Loucy (cell line): ENCODE results near the gene MMRN2.
"Not testable (repeated sequence)": the region's sequence is repeated elsewhere in the genome, so short reads cannot be mapped to it uniquely, and the experiment has no call there.

ENCODE experiments used
- H2AFZ ChIP-seq: fragments of 200-600 bp; sonication (generic); 2 replicates; pipeline ENCODE4 v1.6.0; 2016; ENCODE audit warnings: antibody characterized with exemption, mild to moderate bottlenecking, low read length, moderate library complexity
- H3F3A ChIP-seq: fragments of 200-600 bp; 2 replicates; pipeline ENCODE4 v1.6.0; 2016; ENCODE audit warnings: antibody characterized with exemption, low read depth, mild to moderate bottlenecking
- H3K27me3 ChIP-seq: fragments of 200-600 bp; sonication (generic); 2 replicates; pipeline ENCODE4 v1.6.1; 2014; ENCODE audit warnings: low read length, mild to moderate bottlenecking; ENCODE audit not compliant: insufficient read depth, poor library complexity, severe bottlenecking
- H3K36me3 ChIP-seq: fragments of 200-600 bp; sonication (generic); 2 replicates; pipeline ENCODE4 v1.6.1; 2016; ENCODE audit warnings: low read length; ENCODE audit not compliant: insufficient read depth
- H3K4me1 ChIP-seq: fragments of 200-600 bp; sonication (generic); 2 replicates; pipeline ENCODE4 v1.5.1; 2014; ENCODE audit warnings: low read length, mild to moderate bottlenecking; ENCODE audit not compliant: insufficient read depth, poor library complexity, severe bottlenecking
- H3K4me2 ChIP-seq: fragments of 200-600 bp; sonication (generic); 2 replicates; pipeline ENCODE4 v1.6.0; 2014; ENCODE audit warnings: antibody characterized with exemption, low read length, low read depth, mild to moderate bottlenecking; ENCODE audit not compliant: poor library complexity, severe bottlenecking
- H3K4me3 ChIP-seq: fragments of 200-600 bp; sonication (generic); 2 replicates; pipeline ENCODE4 v1.5.1; 2014; ENCODE audit warnings: low read length, mild to moderate bottlenecking, mixed read lengths; ENCODE audit not compliant: poor library complexity, severe bottlenecking
- H3K79me2 ChIP-seq: fragments of 200-600 bp; sonication (generic); 2 replicates; pipeline ENCODE4 v1.6.1; 2014; ENCODE audit warnings: low read length; ENCODE audit not compliant: insufficient read depth
- H3K9ac ChIP-seq: fragments of 200-600 bp; sonication (generic); 2 replicates; pipeline ENCODE4 v1.6.0; 2014; ENCODE audit warnings: mild to moderate bottlenecking, low read depth, low read length, moderate library complexity; ENCODE audit not compliant: poor library complexity, severe bottlenecking
- H3K9me2 ChIP-seq: fragments of 200-600 bp; sonication (generic); replicated peaks from 2 replicates; pipeline ENCODE4 v1.6.1; 2016; ENCODE audit warnings: low read depth, low read length, mixed read lengths
- H3K9me3 ChIP-seq: fragments of 200-600 bp; sonication (generic); 2 replicates; pipeline ENCODE4 v1.6.1; 2014; ENCODE audit warnings: mild to moderate bottlenecking, antibody characterized with exemption, low read length, low read depth; ENCODE audit not compliant: insufficient read depth
- H4K20me1 ChIP-seq: fragments of 200-600 bp; sonication (generic); 2 replicates; pipeline ENCODE4 v1.6.0; 2014; ENCODE audit warnings: antibody characterized with exemption, low read length, mild to moderate bottlenecking; ENCODE audit not compliant: insufficient read depth, poor library complexity, severe bottlenecking
- CTCF ChIP-seq: fragments of 200-600 bp; sonication (generic); conservative IDR thresholded peaks from 2 replicates; pipeline ENCODE4 v1.5.1; 2014; ENCODE audit warnings: mild to moderate bottlenecking, antibody characterized with exemption, low read length
- EZH2phosphoT487 ChIP-seq: fragments of 200-600 bp; IDR thresholded peaks from 2 replicates; pipeline ENCODE4 v1.6.1; 2018; ENCODE audit warnings: antibody characterized with exemption, mild to moderate bottlenecking, moderate library complexity, borderline replicate concordance

Gene MMRN2

GRCh38 chr10:86940677-86941076 lies 16.7 kb downstream of the MMRN2 start:
- Histone ChIP-seq H4K20me1 (no peaks in the 10 kb centered on the region), H3K4me2 (no peak overlapping the region), H3K36me3 (no peaks in the 10 kb centered on the region), H2AFZ (0 out of 2 replicates have a peak overlapping the region, but pooled peaks have one; percentile 21), H3F3A (no peaks in the 10 kb centered on the region), H3K79me2 (no peaks in the 10 kb centered on the region), H3K27me3 (no peaks in the 10 kb centered on the region), H3K4me3 (no peak overlapping the region), H3K9me3 (no peaks in the 10 kb centered on the region), H3K4me1 (peaks cover 2% of the 10 kb centered on the region), H3K9me2 (no peaks in the 10 kb centered on the region), H3K9ac (no peak overlapping the region)
- no peak for TF ChIP-seq CTCF
- no peak for TF ChIP-seq EZH2phosphoT487

- not testable (repeated sequence) for H3K4me2 ChIP-seq, H3K4me3 ChIP-seq, H3K9me3 ChIP-seq, H3K27me3 ChIP-seq, H3K9ac ChIP-seq, H4K20me1 ChIP-seq, H3K9me2 ChIP-seq, H3K4me1 ChIP-seq, H3K79me2 ChIP-seq, H3K36me3 ChIP-seq, H3F3A ChIP-seq
- H2AFZ ChIP-seq = peak overlapping the region; percentile 99; the same call in 1 of the 2 replicates
Observed at GRCh38 chr10:86940076-86940475, 17.3 kb downstream of the MMRN2 start.

- Histone ChIP-seq H2AFZ (no peak overlapping the region), H3F3A (no peaks in the 10 kb centered on the region), H3K4me1 (peaks cover 2% of the 10 kb centered on the region), H3K4me2 (no peak overlapping the region), H3K79me2 (no peaks in the 10 kb centered on the region), H4K20me1 (no peaks in the 10 kb centered on the region), H3K4me3 (no peak overlapping the region), H3K27me3 (no peaks in the 10 kb centered on the region), H3K36me3 (no peaks in the 10 kb centered on the region), H3K9me2 (no peaks in the 10 kb centered on the region), H3K9me3 (no peaks in the 10 kb centered on the region), H3K9ac (no peak overlapping the region)
- TF ChIP-seq EZH2phosphoT487 (no peak), CTCF (no peak)
Observed at GRCh38 chr10:86938260-86938659, 19.2 kb downstream of the MMRN2 start.

- Histone ChIP-seq H4K20me1 (no peaks in the 10 kb centered on the region), H3K9me2 (no peaks in the 10 kb centered on the region), H3K4me2 (no peak overlapping the region), H3K79me2 (no peaks in the 10 kb centered on the region), H3K4me3 (no peak overlapping the region), H3K9ac (no peak overlapping the region), H3F3A (no peaks in the 10 kb centered on the region), H2AFZ (no peak overlapping the region), H3K4me1 (peaks cover 2% of the 10 kb centered on the region), H3K9me3 (no peaks in the 10 kb centered on the region), H3K36me3 (no peaks in the 10 kb centered on the region), H3K27me3 (no peaks in the 10 kb centered on the region)
- no peak for TF ChIP-seq CTCF
- no peak for TF ChIP-seq EZH2phosphoT487
Observed at GRCh38 chr10:86937502-86938154, 19.8 kb downstream of the MMRN2 start.
